D721Med (cell line): ENCODE data around the gene KCNK3.
A peak's percentile ranks its signal among the peaks of the same experiment; 100 is the strongest.

Source experiments
- DNase-seq: peaks from one replicate; pipeline ENCODE4 v3.0.0; 2011; ENCODE audit warnings: low spot score; ENCODE audit not compliant: insufficient read length
- FAIRE-seq: peaks from 2 replicates; lab custom pipeline; 2011; peaks lifted over from hg19 to GRCh38; lab: Jason Lieb, UNC
- TF ChIP-seq, protein P1 (sequence below): IDR thresholded peaks from 2 replicates; pipeline ENCODE4 v1.5.1; 2012; ENCODE audit warnings: mild to moderate bottlenecking, control low read depth; ENCODE audit not compliant: insufficient read depth; ENCODE audit errors: missing control alignments

KCNK3 gene

DNA sequence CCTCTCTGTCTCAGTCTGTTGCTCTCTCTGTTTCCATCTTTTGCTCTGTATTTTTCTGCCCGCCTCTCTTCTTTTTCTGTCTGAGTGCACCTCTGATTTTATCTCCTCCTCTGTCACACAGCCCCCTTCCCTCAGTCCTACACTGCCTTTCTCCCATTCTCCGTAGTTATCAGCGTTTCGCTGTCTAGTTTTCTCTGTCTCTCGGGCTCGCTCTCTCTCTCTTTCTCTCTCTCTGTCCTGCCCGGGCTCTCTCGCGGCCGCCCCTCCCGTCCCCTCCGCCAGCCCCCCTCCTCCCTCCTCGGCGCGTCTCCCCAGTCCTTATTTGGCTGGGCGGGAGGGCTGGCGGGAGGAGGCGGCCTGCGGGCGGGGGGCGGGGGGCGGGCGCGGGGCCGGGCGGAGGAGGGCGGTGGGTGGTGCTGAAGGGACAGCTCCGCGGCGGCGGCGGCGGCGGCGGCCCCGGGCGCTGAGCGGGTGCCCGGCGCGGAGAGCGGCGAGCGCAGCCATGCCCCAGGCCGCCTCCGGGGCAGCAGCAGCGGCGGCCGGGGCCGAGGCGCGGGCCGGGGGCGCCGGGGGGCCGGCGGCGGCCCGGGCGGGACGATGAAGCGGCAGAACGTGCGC is at the start of gene KCNK3:
Gene KCNK3, plus strand, starts transcription at position 444 of the 618 bp plus-strand sequence. Its CDS starts 154 bp downstream, at position 598.
- FAIRE-seq = no peak
- TF ChIP-seq, protein P1, sequence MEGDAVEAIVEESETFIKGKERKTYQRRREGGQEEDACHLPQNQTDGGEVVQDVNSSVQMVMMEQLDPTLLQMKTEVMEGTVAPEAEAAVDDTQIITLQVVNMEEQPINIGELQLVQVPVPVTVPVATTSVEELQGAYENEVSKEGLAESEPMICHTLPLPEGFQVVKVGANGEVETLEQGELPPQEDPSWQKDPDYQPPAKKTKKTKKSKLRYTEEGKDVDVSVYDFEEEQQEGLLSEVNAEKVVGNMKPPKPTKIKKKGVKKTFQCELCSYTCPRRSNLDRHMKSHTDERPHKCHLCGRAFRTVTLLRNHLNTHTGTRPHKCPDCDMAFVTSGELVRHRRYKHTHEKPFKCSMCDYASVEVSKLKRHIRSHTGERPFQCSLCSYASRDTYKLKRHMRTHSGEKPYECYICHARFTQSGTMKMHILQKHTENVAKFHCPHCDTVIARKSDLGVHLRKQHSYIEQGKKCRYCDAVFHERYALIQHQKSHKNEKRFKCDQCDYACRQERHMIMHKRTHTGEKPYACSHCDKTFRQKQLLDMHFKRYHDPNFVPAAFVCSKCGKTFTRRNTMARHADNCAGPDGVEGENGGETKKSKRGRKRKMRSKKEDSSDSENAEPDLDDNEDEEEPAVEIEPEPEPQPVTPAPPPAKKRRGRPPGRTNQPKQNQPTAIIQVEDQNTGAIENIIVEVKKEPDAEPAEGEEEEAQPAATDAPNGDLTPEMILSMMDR = no peak
- DNase-seq = peak; percentile 80

DNA sequence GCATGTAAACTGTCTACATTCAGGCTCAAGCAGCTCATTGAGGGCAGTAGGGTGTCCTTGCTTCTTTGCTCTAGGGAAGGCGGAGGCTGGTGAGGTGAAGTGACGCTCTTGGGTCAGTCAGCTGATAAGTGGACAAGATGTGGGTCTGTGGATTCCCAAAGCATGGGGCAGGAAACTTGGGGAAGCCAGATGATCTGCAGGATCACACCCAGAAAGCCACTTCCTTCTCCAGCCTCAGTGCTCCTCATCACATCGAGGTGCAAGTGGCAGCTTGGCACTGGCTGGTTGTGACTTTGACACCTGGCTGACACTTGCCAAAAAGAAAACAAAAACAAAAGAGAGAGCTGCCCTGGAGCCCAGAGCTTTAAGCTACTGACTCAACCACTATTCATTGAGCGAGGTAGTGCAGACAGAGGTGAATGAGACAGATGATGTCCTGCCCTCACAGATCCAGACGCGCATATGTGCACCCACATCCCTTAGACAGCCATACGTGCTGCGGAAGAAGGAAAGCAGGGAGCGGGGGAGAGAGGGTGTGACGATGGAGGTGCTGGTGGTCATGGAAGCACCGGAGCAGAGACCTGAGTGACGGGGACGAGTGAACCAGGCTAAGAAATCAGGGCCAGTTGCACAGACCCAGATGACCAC is 48.2 kb upstream of the KCNK3 start:
- TF ChIP-seq, protein P1 = no peak
- FAIRE-seq (no peak), DNase-seq (no peak)

DNA sequence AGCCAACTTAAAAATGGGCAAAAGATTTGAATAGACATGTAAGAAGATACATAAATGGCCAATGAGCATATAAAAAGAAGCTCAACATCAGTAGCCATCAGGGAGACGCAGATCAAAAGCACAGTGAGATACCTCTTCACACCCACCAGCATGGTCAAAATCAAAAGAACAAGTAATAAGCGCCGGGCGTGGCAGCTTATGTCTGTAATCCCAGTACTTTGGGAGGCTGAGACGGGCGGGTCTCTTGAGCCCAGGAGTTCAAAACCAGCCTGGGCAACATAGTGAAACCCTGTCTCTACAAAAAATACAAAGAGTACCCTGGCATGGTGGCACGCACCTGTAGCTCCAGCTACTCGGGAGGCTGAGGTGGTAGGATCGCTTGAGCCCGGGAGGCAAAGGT is 46.8 kb upstream of the KCNK3 start:
- no peak for DNase-seq
- FAIRE-seq = no peak
- TF ChIP-seq, protein P1 = no peak

DNA sequence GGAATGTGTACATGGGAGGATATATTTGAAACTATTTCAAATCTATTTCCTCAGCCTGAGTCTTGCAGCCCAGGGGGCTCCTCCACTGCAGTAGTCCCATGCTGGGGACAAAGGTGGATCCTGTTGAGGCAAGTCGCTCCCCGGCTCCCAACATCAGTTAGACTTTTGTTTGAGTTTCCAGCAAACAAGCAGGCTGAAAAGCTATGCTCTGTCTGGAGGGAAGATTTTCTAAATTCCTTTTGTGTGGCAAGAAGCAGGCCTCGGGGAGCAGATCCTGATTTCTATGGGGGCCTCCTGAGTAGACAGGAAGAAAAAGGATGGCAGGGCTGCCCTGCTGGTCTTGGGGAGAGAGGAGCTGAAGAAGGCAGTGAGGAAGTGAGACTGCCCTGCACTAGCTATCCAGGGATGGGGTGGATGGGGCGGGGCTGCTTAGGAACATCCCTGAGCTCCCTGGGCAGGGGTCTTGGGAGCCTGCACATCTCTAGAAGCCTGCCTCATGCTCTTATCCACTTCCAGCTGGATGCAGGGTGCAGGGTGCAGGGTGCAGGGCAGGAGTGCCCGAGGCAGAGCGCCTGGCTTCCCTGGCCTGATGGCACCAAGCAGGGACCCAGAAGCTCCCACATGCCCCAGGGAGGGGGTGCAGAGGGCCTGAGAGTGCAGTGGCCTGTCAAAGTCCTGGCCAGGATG is 45.4 kb upstream of the KCNK3 start:
- DNase-seq = no peak
- TF ChIP-seq, protein P1 = no peak
- FAIRE-seq = no peak

DNA sequence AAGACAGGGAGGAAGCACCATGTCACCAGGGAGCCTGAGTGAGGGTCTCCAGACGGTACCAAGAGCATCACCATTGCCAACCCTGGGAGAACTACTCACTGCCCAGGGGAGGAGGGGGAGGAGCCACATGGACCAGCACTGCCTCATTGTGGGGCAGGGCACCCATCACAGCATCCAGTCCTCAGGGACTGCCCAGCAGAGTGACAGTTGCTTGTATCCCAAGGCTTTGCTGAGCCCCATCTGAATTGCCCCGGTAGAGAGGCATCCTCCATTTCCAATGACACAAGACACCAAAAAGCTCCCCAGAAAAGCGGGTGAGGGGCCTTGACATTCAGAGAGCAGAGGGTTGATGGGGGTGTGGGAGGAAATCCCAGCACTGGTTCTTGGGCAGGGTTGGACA is 44.5 kb upstream of the KCNK3 start:
- TF ChIP-seq, protein P1 = no peak
- DNase-seq (no peak), FAIRE-seq (no peak)

DNA sequence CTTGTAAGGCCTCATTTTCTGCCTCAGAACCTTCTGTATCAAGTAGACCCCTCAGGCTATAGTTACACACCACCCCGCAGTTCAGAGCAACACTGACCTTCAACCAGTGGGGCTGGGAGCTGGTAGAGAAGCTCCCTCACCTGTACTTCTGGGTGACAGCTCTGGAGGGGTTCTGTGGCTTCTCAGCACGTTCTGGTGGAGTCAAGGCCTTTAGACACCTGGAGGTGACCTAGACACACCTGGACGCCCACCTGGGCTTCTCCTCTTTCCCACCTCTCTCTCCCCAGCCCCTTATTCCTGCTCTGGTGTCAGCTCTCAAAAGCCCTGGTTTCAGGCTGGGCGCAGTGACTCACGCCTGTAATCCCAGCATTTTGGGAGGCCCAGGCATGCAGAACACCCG is 44.0 kb upstream of the KCNK3 start:
- FAIRE-seq = no peak
- no peak for DNase-seq
- TF ChIP-seq, protein P1 = no peak
